H1 (cell line): ENCODE data around the gene PARD3. TPM values are rescaled to one million over a fixed set of nuclear protein-coding genes. Genes with fewer than 3 reads are reported as not detected.

Source experiments
- CHD7 ChIP-seq: fragments of 300-600 bp; sonication (generic); IDR thresholded peaks from 2 replicates; pipeline ENCODE4 v1.7.1; 2012; ENCODE audit warnings: low read length, moderate library complexity, mild to moderate bottlenecking, inconsistent platforms; ENCODE audit not compliant: insufficient replicate concordance
- HDAC2 ChIP-seq, 2 experiments: fragments of 300-600 bp in 1 of 2; sonication (generic) in 1 of 2; IDR thresholded peaks; 2 replicates each; pipeline ENCODE4 v1.6.1; 2011 to 2012; ENCODE audit warnings: low read depth in 2 of 2, low read length in 2 of 2, mild to moderate bottlenecking in 2 of 2, moderate library complexity in 2 of 2, borderline replicate concordance in 1 of 2, inconsistent platforms in 1 of 2
- JUND ChIP-seq: IDR thresholded peaks from 2 replicates; pipeline ENCODE4 v1.6.1; 2011; ENCODE audit warnings: mild to moderate bottlenecking, improper control_type of control experiment, low read length
- RXRA ChIP-seq: IDR thresholded peaks from 2 replicates; pipeline ENCODE4 v1.6.1; 2011; ENCODE audit warnings: low read depth, mild to moderate bottlenecking, low read length, moderate library complexity; ENCODE audit not compliant: insufficient read depth
- polyA plus RNA-seq, 7 experiments: library from polyadenylated mRNA; depleted of rRNA in 3 of 7; stranded (reverse) in 5 of 7; unstranded in 2 of 7; fragments of >200 nt in 5 of 7; fragments of 200-250 nt in 2 of 7; gene quantifications; 1 replicate in 5 of 7; 2 replicates in 1 of 7; 4 replicates in 1 of 7; pipeline versions ENCODE4 v1.2.1 to v1.2.3, GENCODE V29; 2011 to 2013; ENCODE audit warnings: missing spikeins in 2 of 7, mixed read lengths in 2 of 7
- total RNA-seq: library from RNA; stranded (reverse); fragmentation: NEBNext Ultra II Directional; extraction: Animal tissue kit (Norgen Biotek cat#: 25700); gene quantifications from 2 replicates; pipeline ENCODE4 v1.2.1, GENCODE V29; 2021

PARD3 gene
- total and polyA plus RNA-seq, 2 of the 8 experiments (the other 6 are each of a cell fraction or from before 2014, with no cell fraction given) = 19.7 to 49.1 TPM

- no peak for TF ChIP-seq CHD7
- no peak for TF ChIP-seq JUND
- no peak for TF ChIP-seq HDAC2 (IDR thresholded peaks at IDR 0.05; ENCODE audit: borderline replicate concordance in 1 of 2, low read depth in 2 of 2, low read length in 2 of 2)
- no peak for TF ChIP-seq RXRA
These were observed 166.2 kb downstream of the PARD3 start (continued) for GRCh38 chr10:34648919-34649318.
